ENCODE data around the gene CYTH1.

- TF ChIP-seq CTCF (IDR thresholded peaks at IDR 0.05) (no peak), POLR2A (IDR thresholded peaks at IDR 0.05) (no peak)
These were observed 85.0 kb downstream of the CYTH1 start for GRCh38 chr17:78697122-78697521.

Data from testis (tissue), 2 donors.